NOMO-1 treated with dmso at 0.1 percent for 144 hours (cell line): ENCODE measurements around the gene SCAF1.
"Not testable (repeated sequence)": the region's sequence is repeated elsewhere in the genome, so short reads cannot be mapped to it uniquely, and the experiment has no call there.

Experiments
- DNase-seq: peaks from one replicate; lab custom pipeline; 2025; ENCODE audit not compliant: unreplicated experiment; lab: John Stamatoyannopoulos, UW

The SCAF1 gene

DNA sequence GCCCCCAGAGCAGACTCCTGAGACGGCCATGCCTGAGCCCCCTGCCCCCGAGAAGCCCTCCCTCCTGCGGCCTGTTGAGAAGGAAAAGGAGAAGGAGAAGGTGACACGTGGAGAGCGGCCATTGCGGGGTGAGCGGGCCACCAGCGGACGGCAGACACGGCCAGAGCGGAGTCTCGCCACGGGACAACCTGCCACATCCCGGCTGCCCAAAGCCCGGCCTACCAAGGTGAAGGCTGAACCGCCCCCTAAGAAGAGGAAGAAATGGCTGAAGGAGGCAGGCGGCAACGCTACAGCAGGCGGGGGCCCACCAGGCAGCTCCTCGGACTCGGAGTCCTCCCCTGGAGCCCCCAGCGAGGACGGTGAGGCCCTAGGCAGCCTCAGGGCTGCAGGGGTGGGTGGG lies 26.1 kb upstream of the SCAF1 start:
- no peak for DNase-seq

DNA sequence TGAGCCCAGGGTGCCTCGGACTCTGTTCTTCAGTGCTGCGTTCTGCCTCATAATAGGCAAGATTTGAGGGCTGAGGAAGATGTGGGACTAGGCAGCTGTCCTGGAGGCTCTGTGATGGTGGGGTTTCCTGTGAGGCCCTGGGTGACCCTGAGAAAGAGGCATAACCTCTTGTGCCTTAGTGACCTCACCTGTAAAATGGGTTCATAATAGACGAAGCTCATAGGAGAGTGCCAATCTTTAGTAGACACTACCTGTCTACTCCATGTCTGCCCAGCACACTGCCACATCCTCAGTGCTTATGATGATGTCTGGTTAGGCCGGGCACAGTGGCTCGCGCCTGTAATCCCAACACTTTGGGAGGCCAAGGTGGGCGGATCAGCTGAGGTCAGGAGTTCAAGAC lies 25.5 kb upstream of the SCAF1 start:
- DNase-seq, result no peak

DNA sequence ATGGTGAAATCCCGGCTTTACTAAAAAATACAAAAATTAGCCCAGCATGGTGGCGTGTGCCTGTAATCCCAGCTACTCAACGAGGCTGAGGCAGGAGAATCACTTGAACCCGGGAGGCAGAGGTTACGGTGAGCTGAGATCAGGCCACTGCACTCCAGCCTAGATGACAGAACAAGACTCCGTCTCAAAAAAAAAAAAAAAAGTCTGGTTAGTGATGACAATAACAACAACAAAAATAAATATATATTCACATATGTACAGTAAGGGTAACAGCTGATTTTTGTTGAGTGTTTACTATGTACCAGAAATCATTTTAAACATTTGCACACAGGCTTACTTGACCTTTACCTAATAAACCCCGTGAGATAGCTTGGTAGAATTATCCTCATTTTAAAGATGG lies 25.1 kb upstream of the SCAF1 start:
- no peak for DNase-seq

DNA sequence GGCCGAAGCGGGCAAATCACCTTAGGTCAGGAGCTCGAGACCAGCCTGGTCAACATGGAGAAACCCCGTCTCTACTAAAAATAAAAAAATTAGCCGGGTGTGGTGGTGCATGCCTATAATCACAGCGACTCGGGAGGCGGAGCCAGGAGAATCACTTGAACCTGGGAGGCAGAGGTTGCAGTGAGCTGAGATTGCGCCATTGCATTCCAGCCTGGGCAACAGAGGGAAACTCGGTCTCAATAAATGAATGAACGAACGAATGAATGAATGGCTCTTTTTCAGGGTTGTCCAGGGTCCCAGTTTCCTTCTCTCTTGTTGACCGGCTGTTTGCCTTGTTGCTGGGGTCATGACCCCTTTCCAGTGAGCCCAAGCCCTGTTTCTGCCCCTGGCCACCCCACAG lies 24.1 kb upstream of the SCAF1 start:
- not testable (repeated sequence) for DNase-seq

DNA sequence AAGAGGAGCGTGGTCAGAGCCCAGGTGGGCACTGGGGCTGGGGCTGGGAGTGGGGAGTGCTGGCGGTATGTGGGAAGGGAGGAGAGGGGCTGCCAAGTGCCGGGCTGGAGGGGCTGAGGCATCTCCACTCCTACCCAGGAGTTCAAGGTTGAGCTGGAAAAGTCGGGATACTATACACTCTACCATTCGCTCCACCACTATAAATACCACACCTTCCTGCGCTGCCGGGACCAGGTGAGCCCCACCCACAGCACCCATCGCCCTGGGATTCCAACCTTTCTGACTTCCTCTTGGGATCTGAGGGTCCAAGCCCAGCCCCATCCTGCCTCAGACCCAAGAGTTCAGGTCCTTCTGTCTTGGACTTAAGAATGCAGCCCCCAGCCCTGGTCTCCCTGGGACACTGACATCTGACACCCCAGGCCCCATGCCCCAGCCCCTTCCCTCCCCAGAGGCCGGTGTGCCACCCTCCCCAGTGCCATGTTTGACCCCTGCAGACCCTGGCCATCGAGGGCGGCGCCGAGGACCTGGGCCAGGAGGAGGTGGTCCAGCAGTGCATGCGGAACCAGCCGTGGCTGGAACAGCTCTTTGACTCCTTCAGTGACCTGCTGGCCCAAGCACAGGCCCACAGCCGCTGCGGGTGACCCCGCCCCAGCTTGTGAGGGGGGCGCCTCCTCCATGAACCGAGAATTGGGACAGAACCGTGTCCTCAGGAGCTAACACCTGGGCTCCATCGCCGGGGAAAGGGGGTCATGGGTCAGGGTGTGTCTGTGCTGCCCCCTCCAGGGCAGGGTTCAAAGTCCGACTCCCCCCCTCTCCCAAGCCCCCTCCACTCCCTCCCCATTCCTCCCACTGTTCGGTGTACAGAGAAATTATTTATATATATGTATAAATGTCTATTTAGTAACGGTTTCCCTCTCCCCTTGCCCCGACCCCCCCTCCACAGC lies 16.8 kb upstream of the SCAF1 start:
- no peak for DNase-seq

DNA sequence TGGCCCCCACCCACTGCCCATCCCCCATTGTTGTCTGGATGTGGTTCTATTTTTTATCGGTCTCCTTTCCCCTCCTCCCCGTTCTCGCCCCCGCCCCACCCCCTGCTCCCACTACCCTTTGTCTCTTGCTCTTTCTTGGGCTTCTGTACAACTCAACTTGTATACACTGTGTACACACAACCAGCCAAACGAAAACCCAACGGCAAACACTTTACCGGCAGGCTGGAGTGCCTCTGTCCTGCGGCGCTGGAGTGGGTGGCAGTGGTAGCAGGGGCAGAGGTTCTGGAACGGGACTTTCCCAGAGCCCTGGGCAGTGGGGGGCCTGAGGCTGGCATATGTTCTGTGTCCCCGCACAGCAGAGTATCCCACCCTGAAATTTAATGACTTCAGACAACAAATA lies 15.8 kb upstream of the SCAF1 start:
- no peak for DNase-seq

DNA sequence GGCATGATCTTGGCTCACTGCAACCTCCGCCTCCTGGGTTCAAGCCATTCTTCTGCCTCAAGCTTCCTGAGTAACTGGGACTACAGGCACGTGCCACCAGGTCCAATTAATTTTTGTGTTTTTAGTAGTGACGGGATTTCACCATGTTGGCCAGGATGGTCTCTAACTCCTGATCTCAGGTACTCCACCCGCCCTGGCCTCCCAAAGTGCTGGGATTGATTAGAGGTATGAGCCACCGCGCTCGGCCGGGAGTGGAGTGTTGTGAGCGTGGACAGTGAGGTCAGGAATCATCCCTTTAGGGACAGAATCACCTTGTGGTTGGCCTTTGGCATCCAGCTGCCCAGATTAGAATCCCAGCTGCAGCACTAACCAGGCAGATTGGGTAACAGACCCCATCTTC lies 12.3 kb upstream of the SCAF1 start:
- DNase-seq, result no peak

DNA sequence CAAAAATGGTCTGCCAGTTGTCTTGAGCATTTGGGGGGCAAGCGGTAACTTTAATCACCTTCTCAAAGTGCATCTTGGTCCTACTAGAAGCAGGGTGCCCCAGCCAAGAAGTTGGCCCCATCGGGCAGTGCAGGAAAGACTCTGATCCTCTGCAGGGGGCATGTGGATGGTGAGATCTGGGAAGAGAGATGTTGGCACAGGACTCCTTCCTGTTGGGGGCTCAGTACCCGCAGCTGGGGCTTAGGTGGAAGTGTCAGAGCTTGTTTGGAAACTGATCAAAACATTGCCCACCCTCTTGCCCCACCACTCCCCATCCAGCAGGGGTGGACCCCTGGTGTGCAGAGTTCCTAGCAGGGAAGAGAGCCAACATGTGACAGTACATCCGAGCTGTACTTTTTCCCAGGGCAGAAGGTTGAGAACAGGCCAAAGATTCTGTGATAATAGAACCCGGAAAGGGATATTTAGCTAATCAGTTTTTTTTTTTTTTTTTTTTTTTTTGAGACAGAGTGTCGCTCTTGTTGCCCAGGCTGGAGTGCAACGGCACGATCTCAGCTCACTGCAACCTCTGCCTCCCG lies 10.9 kb upstream of the SCAF1 start:
- DNase-seq, result no peak

DNA sequence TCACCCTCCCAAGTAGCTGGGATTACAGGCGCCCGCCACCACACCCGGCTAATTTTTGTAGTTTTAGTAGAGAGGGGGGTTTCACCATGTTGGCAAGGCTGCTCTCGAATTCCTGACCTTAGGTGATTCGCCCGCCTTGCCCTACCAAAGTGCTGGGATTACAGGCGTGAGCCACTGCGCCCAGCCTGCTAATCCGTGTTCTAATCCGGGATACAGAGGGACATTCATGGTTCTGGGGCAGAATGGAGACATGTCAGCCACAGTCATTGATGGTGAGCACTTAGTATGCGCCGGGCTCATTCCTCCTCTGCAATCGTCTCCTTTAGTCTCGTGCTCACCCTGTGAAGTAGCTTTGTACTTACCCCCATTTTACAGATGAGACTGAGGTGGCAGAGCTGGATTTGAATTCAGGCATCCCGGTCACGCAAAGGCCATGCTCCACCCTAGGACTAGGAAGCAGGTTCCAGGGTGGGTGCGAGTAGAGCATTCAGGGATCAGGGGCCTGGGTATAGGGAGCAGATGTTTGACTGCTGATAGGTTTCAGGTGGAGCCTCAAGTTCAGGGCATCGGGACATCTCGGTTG lies 10.3 kb upstream of the SCAF1 start:
- no peak for DNase-seq

DNA sequence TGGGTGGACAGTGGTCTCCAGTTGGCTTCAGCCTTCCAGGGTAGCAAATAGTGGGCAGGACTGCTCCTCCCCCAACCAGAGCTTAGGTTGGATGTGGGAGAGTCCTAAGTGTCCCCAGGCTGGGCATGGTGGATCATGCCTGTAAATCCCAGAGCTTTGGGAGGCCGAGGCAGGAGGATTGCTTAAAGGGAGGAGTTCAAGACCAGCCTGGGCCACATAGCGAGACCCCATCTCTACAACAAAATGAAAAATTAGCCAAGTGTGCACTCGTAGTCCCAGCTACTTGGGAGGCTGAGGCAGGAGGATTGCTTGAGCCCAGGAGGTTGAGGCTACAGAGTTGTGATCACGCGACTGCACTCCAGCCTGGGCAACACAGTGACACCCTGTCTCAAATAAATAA lies 9.4 kb upstream of the SCAF1 start:
- DNase-seq, result no peak

DNA sequence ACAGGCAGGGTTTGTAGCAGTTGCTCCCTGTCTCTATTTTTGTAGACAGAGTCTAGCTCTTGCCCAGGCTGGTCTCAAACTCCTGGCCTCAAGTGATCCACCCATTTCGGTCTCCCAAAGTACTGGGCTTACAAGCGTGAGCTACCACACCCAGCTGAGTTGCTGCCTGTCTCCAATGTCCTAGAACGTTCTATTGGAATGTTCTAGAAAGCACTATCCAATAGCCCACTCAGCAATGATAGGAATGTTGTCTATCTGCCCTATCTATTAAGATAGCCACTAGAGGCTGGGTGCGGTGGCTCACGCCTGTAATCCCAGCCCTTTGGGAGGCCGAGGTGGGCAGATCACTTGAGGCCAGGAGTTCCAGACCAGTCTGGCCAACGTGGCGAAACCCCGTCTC lies 8.7 kb upstream of the SCAF1 start:
- not testable (repeated sequence) for DNase-seq

DNA sequence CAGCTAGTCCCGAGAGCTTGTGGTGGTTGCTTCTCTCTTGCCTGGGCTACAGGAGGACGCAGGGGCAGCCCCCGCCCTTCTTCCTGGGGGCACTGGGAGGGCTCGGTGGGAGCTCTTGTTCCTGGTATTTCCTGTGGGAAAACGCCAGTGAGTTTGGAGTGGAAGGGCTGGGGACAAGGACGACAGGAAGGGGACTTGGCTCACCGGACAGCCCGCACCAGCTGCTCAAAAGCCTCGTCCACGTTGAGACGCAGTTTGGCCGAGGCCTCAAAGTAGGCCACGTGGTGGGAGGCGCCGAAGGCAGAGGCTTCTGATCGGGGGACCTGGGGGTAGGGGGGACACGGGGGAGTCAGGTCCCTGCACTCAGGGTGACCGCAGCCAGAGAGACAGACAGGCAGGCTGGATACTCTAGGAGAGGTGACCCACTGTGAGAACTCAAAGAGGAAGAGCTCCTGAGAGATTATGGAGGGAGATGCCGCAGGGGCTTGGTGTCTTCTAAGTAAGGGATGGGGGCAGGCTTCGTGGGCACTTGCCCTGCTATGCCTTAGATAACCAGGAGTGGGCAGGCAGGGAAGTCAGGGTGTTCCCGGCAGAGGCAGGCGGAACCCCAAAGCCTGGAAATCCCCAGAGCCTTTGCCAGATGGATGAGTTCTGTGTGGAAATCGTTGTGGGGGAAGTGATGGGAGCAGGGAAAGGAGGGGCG lies 6.3 kb upstream of the SCAF1 start:
- no peak for DNase-seq

DNA sequence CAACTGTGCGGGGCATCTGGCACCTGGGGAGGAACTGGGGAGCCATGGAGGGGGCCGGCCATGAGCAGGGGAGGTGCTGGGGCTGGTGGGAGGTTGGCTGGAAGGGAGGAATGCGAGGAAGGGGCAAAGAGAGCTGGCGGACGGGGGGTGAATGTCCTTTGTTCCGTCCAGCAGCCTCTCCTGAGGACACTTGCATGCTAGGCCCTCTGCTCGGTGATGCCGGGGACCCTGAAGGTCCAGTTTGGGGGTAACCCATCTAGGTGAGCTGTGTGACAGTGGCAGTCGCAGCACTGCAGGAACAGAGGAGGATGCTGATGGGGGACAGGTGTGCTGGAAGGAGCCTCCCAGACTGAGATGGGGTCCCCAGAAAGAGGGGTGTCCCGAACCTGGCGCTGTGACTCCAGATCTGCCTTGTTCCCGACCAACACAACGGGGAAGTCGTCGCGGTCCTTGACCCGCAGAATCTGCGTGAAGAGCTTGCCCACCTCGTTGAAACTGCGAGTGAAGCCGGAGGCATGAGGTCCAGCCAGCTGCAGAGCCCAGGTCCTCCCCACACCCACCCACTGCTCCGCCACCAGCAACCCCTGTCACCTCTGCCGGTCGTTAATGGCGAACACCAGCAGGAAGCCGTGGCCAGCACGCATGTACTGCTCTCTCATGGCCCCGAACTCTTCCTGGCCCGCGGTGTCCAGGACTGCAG lies 5.6 kb upstream of the SCAF1 start:
- DNase-seq, result no peak

DNA sequence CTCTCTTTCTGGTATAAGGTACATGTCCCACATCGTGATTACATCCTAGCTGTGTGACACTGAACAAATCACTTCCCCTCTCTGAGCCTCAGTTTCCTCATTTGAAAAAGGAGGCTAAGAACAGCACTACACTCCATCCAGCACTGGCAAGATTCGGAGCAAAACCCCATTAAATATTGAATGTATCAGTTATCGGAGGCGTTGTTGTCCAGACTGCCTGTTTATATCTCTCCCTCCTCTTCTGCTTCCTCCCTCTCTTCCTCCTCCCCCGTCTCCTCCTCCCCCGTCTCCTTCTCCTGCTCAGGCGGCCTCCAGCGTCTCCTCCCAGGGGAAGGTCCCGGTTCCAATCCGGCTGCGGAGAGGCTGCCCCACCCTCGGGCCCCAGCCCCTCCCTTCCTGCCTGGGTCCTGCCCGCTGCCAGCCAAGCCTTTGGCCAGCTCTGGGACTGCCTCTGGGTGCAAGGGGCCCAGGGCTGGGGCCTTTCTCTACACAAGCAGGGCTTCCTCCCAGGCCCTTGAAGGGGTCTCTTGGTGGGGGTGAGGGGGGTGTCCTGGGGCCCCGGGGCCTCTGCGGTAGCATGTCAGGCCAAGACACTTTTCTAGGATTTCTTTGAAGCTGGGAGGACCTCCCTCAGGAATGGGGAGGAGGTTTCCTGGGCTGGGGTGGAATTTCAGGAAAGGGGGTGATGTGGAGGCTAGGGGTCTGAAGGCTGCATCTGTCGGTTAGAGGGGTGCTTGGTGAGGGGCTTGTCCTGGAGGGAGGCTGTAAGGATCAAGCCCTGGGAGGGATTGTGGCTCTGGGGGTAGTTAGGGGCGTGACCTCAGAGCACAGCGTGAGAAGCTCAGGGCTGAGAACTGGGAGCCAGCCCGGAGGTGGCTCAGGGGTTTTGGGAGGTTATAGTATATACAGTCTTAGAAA lies 3.9 kb upstream of the SCAF1 start:
- DNase-seq, result no peak

DNA sequence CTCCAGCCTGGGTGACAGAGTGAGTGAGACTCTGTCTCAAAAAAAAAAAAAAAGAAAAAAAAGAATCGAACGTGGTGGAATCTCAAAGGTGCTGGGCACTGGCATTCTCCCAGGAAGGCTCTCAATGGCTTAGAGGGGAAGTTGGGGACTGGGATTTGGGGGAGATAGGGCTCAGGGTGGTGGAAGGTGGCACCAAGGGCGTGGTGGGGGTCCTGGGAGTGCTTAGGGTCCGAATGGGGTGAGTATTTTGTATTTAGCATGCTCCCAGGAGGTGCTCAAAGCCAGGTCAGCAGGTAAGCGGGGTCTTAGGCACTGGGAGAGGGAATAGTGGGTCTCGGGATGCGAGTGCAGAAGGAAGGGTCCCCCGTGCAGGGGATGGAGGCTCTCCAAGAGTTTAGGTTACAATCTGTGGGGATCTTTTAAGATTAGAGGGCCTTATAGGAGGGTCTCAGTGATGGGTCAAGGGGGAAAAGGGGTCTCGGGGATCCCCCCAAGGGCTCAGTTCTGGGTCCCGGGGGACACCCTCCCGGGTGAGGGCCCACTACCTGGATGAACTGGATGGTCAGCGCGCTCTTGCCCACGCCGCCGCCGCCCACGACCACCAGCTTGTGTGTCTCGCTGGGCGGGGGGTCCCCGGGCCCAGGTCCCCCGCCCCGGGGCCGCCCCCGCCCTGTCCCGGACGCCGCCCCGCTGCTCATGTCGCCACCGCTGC lies 2.5 kb upstream of the SCAF1 start:
- DNase-seq, result no peak

DNA sequence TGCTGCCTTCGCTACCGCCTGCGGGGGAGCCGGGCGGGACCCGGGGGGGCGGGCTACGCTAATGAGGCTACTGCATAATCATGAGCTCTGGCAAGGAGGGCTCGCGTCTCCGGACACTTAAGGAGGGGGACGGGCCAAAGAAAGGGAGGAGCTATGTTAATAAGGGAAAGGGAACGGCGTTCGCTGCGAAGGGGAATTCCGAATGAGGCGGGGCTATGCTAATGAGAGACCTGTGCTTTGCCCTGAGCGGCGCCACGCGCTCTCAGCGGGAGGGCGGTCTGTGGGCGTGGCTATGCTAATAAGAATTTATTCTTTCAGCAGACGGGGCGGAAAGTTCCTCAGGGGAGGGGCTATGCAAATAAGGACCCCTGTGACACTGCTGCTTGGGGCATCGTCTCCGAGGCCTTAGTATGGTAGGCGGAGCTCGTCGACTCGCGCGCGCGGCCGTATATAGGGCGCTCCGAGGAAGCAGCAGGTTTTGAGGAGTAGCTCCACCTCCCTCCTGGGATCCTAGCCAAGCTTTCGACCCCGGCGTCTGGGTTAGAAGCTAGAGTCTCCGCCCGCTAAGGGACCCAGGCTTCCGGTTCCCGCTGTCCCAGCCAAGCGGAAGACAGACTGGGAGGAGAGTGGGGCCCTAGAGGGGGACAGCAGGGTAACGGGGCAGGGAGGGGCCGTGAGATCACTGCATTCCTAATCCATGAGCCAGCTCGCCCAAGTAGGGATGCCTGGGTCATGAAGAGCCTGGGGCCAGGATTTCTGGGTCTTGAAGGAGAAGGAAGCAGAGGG lies 1.7 kb upstream of the SCAF1 start, which contains the start of gene RRAS:
TSS of gene RRAS (minus strand) at position 31 of the 786 bp plus-strand sequence. CDS start 45 bp downstream, outside the sequence.
- peak; percentile 100 for DNase-seq

DNA sequence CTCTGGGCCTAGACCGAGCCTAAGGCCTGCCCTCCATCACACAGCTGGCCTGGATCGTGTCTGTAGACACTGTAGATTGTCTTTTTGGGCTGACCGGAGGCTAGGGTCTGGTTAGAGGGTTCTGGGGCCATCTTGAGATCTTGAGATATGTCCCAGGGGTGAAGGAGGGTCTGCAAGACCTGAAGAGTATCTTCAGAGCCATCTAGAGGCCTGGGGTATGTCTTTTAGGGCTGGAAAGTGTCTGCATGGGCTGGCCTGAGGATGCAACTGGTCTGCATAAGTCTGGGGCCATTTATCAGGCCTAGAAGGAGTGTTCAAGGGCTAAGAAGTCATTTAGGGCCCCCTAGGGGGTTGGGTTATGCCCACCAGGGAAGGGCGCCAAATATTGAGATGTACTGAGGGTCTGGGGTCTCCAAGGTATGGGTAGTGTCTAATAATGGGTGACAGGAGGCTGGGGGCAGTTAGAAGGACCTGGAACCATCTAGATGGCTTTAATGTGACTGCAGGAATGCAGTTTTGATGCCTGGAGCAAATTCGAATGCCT lies 555 bp downstream of the SCAF1 start:
- DNase-seq, result no peak

DNA sequence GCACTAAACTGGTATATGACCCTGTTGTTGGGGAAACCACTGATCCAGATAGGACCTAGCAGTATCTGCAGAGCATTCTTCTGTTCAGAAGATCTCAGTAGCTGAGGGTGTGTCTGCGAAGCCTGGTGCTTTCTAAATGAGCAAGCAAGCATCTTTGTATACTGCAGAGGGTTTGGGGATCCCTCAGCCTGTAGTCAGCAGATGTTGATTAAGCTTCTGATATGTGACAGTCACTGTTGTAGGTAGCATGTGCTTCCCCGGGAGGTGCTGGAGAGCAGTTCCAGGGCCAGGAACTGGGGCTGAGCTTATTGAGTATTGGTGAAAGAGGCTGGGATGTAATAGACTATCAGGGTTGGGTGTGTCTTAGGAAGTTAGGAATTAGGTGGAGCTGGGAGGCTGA lies 1.5 kb downstream of the SCAF1 start:
- no peak for DNase-seq
